K562 (cell line): ENCODE data around the gene PLEKHG4B. TPM values are rescaled to one million over a fixed set of nuclear protein-coding genes. Genes with fewer than 3 reads are reported as not detected.

Source experiments
- ATAC-seq: fragments of 200-7000 bp; cut with Tn5 transposase; 3 replicates; pipeline ENCODE4 v1.9.1; 2020; ENCODE audit warnings: moderate library complexity
- BruUV-seq: library from RNA; stranded (reverse); fragments of 400-500 nt; replicated peaks from 2 replicates; lab custom pipeline; 2021; lab: Mats Ljungman, UMichigan
- CTCF ChIA-PET: fragments of 300-600 bp; formaldehyde crosslinking; extraction: SDS; loops from one replicate; lab custom pipeline; 2021; ENCODE audit warnings: low intra/inter-chr PET ratio; lab: Yijun Ruan, JAX
- POLR2A ChIA-PET: fragments of 300-600, 350-650 bp; sonication (Branson Sonifier 250); formaldehyde crosslinking; extraction: SDS; loops from one replicate; lab custom pipeline; 2021; ENCODE audit warnings: antibody characterized with exemption, inconsistent platforms; lab: Yijun Ruan, JAX
- DNase-seq, 4 experiments: peaks; one replicate each; pipeline versions ENCODE4 v3.0.0 to v3.0.0-alpha.2; 2011 to 2018; ENCODE audit warnings: low spot score in 3 of 4, mixed read lengths in 3 of 4; ENCODE audit errors: extremely low read depth in 1 of 4
- FAIRE-seq: peaks from 2 replicates; lab custom pipeline; 2011; peaks lifted over from hg19 to GRCh38; lab: Jason Lieb, UNC
- H2AFZ ChIP-seq: 2 replicates; pipeline ENCODE4 v1.6.0; 2011; ENCODE audit warnings: low read depth, low read length, control low read depth, inconsistent platforms
- H3K27ac ChIP-seq: fragments of 200-600 bp; 3 replicates; pipeline ENCODE4 v1.8.0; 2011; ENCODE audit warnings: low read depth, mild to moderate bottlenecking, control low read depth, inconsistent platforms, low read length, moderate library complexity, mixed read lengths; ENCODE audit errors: extremely low read depth
- H3K27me3 ChIP-seq, 2 experiments: fragments of 300-600 bp in 1 of 2; 2 replicates in 1 of 2; 3 replicates in 1 of 2; pipeline versions ENCODE4 v1.6.0 to v1.8.0; 2011; ENCODE audit warnings: inconsistent platforms in 2 of 2, low read length in 2 of 2, mild to moderate bottlenecking in 1 of 2, mixed read lengths in 1 of 2, moderate library complexity in 1 of 2; ENCODE audit not compliant: control insufficient read depth in 2 of 2, insufficient read depth in 2 of 2
- H3K36me3 ChIP-seq: fragments of 300-600 bp; 3 replicates; pipeline ENCODE4 v1.8.0; 2011; ENCODE audit warnings: mild to moderate bottlenecking, low read length, inconsistent platforms; ENCODE audit not compliant: control insufficient read depth, insufficient read depth
- H3K4me1 ChIP-seq, 2 experiments: fragments of 200-600 bp in 1 of 2; replicated peaks in 1 of 2; 2 replicates in 1 of 2; 3 replicates in 1 of 2; pipeline versions ENCODE4 v1.5.1 to v1.8.0; 2011; ENCODE audit warnings: inconsistent platforms in 2 of 2, low read length in 2 of 2, mild to moderate bottlenecking in 1 of 2, mixed read lengths in 1 of 2, moderate library complexity in 1 of 2; ENCODE audit not compliant: control insufficient read depth in 2 of 2, insufficient read depth in 2 of 2
- H3K4me2 ChIP-seq: 2 replicates; pipeline ENCODE4 v1.6.1; 2011; ENCODE audit warnings: low read length, control low read depth, inconsistent platforms, mixed read lengths; ENCODE audit not compliant: insufficient read depth
- H3K4me3 ChIP-seq: fragments of 200-600 bp; sonication (generic), shearing (Covaris generic); 2 replicates; pipeline ENCODE4 v1.5.1; 2016; ENCODE audit warnings: control low read depth, inconsistent platforms
- H3K79me2 ChIP-seq: fragments of 200-600 bp; 3 replicates; pipeline ENCODE4 v1.8.0; 2011; ENCODE audit warnings: low read length, inconsistent platforms; ENCODE audit not compliant: control insufficient read depth, insufficient read depth
- H3K9ac ChIP-seq, 2 experiments: 2 replicates each; pipeline versions ENCODE4 v1.6.0 to v1.6.1; 2011; ENCODE audit warnings: low read depth in 2 of 2, low read length in 2 of 2, control low read depth in 1 of 2, inconsistent platforms in 1 of 2, mild to moderate bottlenecking in 1 of 2, mixed read lengths in 1 of 2; ENCODE audit not compliant: insufficient read depth in 1 of 2
- H3K9me1 ChIP-seq: one replicate; pipeline ENCODE4 v1.6.0; 2011; ENCODE audit warnings: inconsistent platforms, mild to moderate bottlenecking, low read length, moderate library complexity; ENCODE audit not compliant: control insufficient read depth, insufficient read depth
- H3K9me3 ChIP-seq: replicated peaks from 2 replicates; pipeline ENCODE4 v1.5.1; 2011; ENCODE audit warnings: low read depth, low read length, inconsistent platforms; ENCODE audit not compliant: control insufficient read depth, insufficient read depth
- H4K20me1 ChIP-seq: replicated peaks from 2 replicates; pipeline ENCODE4 v1.6.1; 2011; ENCODE audit warnings: low read length, inconsistent platforms, mixed read lengths; ENCODE audit not compliant: control insufficient read depth, insufficient read depth
- MBD2 ChIP-seq: sonication (generic); IDR thresholded peaks from 2 replicates; pipeline ENCODE4 v1.6.1; 2016; ENCODE audit warnings: low read depth, borderline replicate concordance
- NR2C2 ChIP-seq, 2 experiments: fragments of 200-800 bp in 1 of 2; sonication (Bioruptor generic) in 1 of 2; sonication (generic) in 1 of 2; formaldehyde crosslinking in 1 of 2; IDR thresholded peaks; 2 replicates each; pipeline versions ENCODE4 v1.6.1 to v1.8.0; 2016 to 2022; ENCODE audit warnings: mild to moderate bottlenecking in 1 of 2, missing compliant biosample characterization in 1 of 2, missing genetic modification characterization in 1 of 2, missing genetic modification reagents in 1 of 2
- RREB1 ChIP-seq: fragments of 250-450 bp; sonication (Bioruptor Pico); IDR thresholded peaks from 2 replicates; pipeline ENCODE4 v1.4.0; 2020
- TAF9B ChIP-seq: fragments of 450-650 bp; IDR thresholded peaks from 2 replicates; pipeline ENCODE4 v1.6.1; 2018; ENCODE audit warnings: mild to moderate bottlenecking; ENCODE audit not compliant: partially characterized antibody
- TRIM25 ChIP-seq: fragments of 450-650 bp; IDR thresholded peaks from 2 replicates; pipeline ENCODE4 v1.7.0; 2016; ENCODE audit warnings: borderline replicate concordance
- ZEB2 ChIP-seq: fragments of 450-650 bp; IDR thresholded peaks from 2 replicates; pipeline ENCODE4 v1.6.1; 2016
- ZNF449 ChIP-seq: fragments of 250-450 bp; sonication (Bioruptor Pico); IDR thresholded peaks from 2 replicates; pipeline ENCODE4 v1.8.0; 2022; ENCODE audit warnings: moderate library complexity, mild to moderate bottlenecking, inconsistent platforms
- WGBS: fragments of 100-300 bp; shearing (Covaris generic); methylation state at CpG from one replicate; pipeline ENCODE4 v1.1.6; 2016; ENCODE audit warnings: low coverage, mixed read lengths; ENCODE audit not compliant: insufficient coverage; ENCODE audit errors: missing lambda C conversion rate; 5-methylcytosine and 5-hydroxymethylcytosine counted together
- in situ Hi-C: fragments of 300-500 bp; cut with MboI; formaldehyde crosslinking; loops from 4 replicates; pipeline ENCODE4 v1.15.0; 2018; ENCODE audit warnings: inconsistent platforms, mixed read lengths
- intact Hi-C: fragments of 100-400 bp; cut with micrococcal nuclease; formaldehyde crosslinking; loops from 2 replicates; pipeline ENCODE4 v1.14.2; 2022
- polyA plus RNA-seq, 8 experiments: library from polyadenylated mRNA; depleted of rRNA in 4 of 8; stranded (reverse) in 5 of 8; unstranded in 3 of 8; fragments of >200 nt; fragmentation: Nextera tagmentation in 2 of 8; fragmentation: Illumina TruSeq in 1 of 8; extraction: Ambion mirVana in 2 of 8; extraction: Trizol in 1 of 8; gene quantifications; 2 replicates each; pipeline versions ENCODE4 v1.2.1 to v1.2.3, GENCODE V29; 2011 to 2014; ENCODE audit warnings: inconsistent platforms in 1 of 8, missing spikeins in 1 of 8
- total RNA-seq, 7 experiments: library from RNA; depleted of rRNA in 6 of 7; stranded (reverse); fragments of >200 nt in 6 of 7; fragmentation: Illumina TruSeq in 2 of 7; extraction: Trizol in 2 of 7; gene quantifications; 2 replicates each; pipeline versions ENCODE4 v1.2.1 to v1.2.3, GENCODE V29; 2011 to 2021; ENCODE audit warnings: low replicate concordance in 1 of 7
- TF ChIP-seq, protein P1 (sequence below): fragments of 450-650 bp; IDR thresholded peaks from one replicate; pipeline ENCODE4 v1.6.1; 2018; ENCODE audit warnings: mild to moderate bottlenecking, moderate library complexity; ENCODE audit not compliant: partially characterized antibody
- TF ChIP-seq, protein P2 (sequence below): sonication (generic); formaldehyde crosslinking; IDR thresholded peaks from 2 replicates; pipeline ENCODE4 v1.9.0; 2022; ENCODE audit warnings: mild to moderate bottlenecking, missing genetic modification reagents

The PLEKHG4B gene
- total and polyA plus RNA-seq, 9 of the 15 experiments (the other 6 are each of a cell fraction or from before 2014, with no cell fraction given), result 0.02 TPM; not detected in 8

DNA sequence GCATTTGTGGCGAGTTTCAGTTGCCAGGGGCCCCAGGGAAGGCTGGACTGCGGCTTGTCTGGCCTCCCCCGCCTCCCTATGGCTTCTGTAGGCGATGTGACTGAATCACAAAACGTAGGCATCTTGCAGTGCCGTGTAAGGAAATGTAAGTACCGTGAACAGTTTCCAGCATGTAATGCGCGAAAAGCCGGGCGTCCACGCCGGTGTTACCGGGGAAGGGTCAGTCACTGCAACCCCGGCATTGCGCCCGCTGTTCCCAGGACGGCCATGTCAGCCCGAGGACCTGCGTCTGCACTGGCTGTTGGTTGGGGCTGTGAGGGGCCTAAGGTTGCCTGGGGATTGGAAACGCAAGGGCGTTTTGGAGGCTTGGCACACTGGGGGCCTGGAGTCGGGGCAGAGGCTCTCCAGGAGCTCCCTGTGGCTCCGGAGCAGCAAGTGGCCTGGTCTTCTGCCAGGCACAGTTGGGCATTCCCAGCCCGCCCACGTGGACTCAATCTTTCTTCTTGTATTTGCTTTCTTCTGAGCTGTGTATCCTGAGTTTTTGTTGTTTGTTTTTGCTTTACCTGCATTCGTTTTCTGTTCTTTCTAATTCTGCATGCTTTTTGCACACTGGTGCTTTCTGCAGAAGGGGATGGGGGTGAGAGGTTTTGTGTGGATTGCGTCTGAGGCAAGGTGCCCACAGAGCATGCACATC is 36.9 kb upstream of the PLEKHG4B start:
- peaks cover 8 to 22% of the 10 kb centered on the region in 2 experiments for H3K27me3 ChIP-seq
- no peak overlapping the region for H3K4me2 ChIP-seq
- H4K20me1 ChIP-seq, result peaks cover 14% of the 10 kb centered on the region; the same call in 1 of the 2 replicates
- DNase-seq, result no peak
- ATAC-seq, result no peak
- 16% methylated on average over 28 of the region's 28 CpGs for WGBS
- H3K9ac ChIP-seq, result no peak overlapping the region
- intact Hi-C loops (no loop called here), in situ Hi-C loops (no loop called here)
- peaks cover 0 to 23% of the 10 kb centered on the region in 2 experiments; a peak in 2 of 5 replicates for H3K4me1 ChIP-seq
- CTCF ChIA-PET, result no interaction called here
- no peak overlapping the region for H3K4me3 ChIP-seq
- POLR2A ChIA-PET, result no interaction called here
- no peak for FAIRE-seq
- H3K9me1 ChIP-seq, result no peaks in the 10 kb centered on the region
- H3K27ac ChIP-seq, result no peak overlapping the region
- H2AFZ ChIP-seq, result no peak overlapping the region
- no peaks in the 10 kb centered on the region for H3K9me3 ChIP-seq
- BruUV-seq, result no TSS peak
- H3K36me3 ChIP-seq, result no peaks in the 10 kb centered on the region
- no peaks in the 10 kb centered on the region for H3K79me2 ChIP-seq
- no peak for TF ChIP-seq NR2C2 (CRISPR knock-in tag; IDR thresholded peaks at IDR 0.05)
- no peak for TF ChIP-seq NR2C2 (tag; IDR thresholded peaks at IDR 0.05)
- TF ChIP-seq, protein P1, sequence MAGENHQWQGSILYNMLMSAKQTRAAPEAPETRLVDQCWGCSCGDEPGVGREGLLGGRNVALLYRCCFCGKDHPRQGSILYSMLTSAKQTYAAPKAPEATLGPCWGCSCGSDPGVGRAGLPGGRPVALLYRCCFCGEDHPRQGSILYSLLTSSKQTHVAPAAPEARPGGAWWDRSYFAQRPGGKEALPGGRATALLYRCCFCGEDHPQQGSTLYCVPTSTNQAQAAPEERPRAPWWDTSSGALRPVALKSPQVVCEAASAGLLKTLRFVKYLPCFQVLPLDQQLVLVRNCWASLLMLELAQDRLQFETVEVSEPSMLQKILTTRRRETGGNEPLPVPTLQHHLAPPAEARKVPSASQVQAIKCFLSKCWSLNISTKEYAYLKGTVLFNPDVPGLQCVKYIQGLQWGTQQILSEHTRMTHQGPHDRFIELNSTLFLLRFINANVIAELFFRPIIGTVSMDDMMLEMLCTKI, result no peak
- TF ChIP-seq MBD2, result no peak
- TF ChIP-seq TRIM25, result no peak
- no peak for TF ChIP-seq RREB1
- TF ChIP-seq ZNF449 (CRISPR knock-in tag), result no peak
- TF ChIP-seq, protein P2, sequence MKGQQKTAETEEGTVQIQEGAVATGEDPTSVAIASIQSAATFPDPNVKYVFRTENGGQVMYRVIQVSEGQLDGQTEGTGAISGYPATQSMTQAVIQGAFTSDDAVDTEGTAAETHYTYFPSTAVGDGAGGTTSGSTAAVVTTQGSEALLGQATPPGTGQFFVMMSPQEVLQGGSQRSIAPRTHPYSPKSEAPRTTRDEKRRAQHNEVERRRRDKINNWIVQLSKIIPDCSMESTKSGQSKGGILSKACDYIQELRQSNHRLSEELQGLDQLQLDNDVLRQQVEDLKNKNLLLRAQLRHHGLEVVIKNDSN (CRISPR knock-in tag), result no peak
- no peak for TF ChIP-seq TAF9B
- TF ChIP-seq ZEB2, result no peak
